Choroid plexus epithelial cell (primary cell): ENCODE measurements around the gene LCN1.
"Not testable (repeated sequence)": the region's sequence is repeated elsewhere in the genome, so short reads cannot be mapped to it uniquely, and the experiment has no call there.

Source experiments
- DNase-seq: peaks from one replicate; pipeline ENCODE4 v3.0.0-alpha.2; 2010; ENCODE audit warnings: low read depth
- H3K4me3 ChIP-seq: 2 replicates; pipeline ENCODE4 v1.5.1; 2011; ENCODE audit warnings: low read depth, mild to moderate bottlenecking, control low read depth, low read length, moderate library complexity
- TF ChIP-seq, protein P1 (sequence below): conservative IDR thresholded peaks from 2 replicates; pipeline ENCODE4 v1.5.1; 2011; ENCODE audit warnings: low read depth, mild to moderate bottlenecking, control low read depth, inconsistent platforms, low read length, moderate library complexity

LCN1 gene

DNA sequence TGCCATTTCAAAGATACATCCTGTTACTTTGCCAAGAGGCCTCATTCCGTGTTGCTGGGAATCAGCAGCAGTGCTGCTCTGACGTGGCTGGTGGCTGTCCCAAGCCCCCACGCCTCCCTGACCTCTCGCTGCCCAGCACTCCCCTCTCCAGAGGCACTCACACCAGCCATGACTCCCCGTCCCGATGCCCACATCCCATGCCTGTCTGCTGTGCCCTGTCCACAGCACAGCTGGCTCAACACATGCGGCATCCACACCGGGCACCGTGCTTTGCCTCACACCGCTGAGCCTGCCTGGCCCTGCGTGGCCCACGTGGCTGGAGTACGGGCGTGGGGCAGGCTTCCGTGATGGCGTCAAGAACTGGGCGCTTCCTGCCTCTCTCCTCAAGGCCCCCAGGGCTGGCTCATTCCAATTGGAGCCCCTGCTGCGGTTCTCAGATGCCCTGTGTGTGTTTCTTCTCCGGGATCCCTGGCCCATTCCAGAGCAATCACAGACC, 7.8 kb upstream of the LCN1 start:
- no peak overlapping the region for H3K4me3 ChIP-seq
- TF ChIP-seq, protein P1, sequence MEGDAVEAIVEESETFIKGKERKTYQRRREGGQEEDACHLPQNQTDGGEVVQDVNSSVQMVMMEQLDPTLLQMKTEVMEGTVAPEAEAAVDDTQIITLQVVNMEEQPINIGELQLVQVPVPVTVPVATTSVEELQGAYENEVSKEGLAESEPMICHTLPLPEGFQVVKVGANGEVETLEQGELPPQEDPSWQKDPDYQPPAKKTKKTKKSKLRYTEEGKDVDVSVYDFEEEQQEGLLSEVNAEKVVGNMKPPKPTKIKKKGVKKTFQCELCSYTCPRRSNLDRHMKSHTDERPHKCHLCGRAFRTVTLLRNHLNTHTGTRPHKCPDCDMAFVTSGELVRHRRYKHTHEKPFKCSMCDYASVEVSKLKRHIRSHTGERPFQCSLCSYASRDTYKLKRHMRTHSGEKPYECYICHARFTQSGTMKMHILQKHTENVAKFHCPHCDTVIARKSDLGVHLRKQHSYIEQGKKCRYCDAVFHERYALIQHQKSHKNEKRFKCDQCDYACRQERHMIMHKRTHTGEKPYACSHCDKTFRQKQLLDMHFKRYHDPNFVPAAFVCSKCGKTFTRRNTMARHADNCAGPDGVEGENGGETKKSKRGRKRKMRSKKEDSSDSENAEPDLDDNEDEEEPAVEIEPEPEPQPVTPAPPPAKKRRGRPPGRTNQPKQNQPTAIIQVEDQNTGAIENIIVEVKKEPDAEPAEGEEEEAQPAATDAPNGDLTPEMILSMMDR: no peak
- no peak for DNase-seq

DNA sequence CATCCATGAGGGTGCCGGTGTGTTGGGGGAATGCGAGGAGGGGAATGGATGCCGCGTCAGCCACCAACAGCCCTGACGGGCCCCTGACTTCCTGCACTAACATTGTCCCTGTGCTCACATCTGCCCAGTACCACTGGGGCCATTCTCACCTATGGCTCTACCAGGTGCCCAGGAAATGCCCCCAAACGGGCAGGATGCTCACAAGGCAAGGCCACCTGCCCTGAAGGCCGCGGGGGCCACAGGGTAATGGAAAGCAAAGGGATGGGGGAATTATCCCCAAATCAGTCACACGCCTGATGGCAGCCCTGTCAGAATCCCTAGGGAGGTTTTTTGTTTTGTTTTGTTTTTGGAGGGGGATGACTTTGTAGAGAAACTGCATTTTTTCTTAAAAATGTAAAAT, 7.3 kb upstream of the LCN1 start:
- H3K4me3 ChIP-seq, DNase-seq: not testable (repeated sequence)

DNA sequence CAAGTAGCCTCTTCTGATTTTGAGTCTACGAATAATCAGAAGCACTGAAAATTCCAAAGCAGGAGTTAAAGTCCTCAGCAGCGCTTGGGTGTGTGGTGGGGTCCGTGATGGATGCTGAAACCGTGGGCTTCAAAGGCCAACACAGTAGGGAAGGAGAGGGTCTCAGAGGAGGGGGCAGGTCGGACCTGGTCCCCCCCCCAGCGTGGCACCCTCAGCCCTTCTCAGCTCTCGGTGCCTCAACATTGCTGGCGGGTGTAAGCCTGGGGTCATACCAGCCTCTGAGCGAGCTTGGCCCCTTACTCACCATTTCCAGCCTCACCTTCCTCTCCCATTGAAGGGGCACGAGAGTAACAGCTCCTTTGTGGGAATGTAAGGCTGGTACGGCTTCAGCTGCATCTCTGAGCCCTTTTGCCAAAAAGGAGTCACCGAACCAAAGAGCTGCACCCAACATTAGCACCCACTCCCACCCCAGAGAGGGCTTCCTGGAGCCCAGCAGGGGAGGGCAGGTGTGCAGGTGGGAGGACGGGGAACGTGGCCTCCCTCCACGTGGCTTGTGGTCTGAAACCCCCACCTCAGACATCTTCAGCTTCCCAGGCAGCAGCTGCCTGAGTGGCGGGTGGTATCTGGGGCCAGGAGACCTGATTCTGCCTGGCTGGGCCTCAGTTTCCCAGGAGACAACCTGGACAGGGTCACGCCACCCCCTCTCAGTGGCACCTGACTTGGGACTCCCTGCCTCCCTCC, 6.7 kb upstream of the LCN1 start:
- no peak for DNase-seq
- no peak overlapping the region for H3K4me3 ChIP-seq
- TF ChIP-seq, protein P1: no peak

DNA sequence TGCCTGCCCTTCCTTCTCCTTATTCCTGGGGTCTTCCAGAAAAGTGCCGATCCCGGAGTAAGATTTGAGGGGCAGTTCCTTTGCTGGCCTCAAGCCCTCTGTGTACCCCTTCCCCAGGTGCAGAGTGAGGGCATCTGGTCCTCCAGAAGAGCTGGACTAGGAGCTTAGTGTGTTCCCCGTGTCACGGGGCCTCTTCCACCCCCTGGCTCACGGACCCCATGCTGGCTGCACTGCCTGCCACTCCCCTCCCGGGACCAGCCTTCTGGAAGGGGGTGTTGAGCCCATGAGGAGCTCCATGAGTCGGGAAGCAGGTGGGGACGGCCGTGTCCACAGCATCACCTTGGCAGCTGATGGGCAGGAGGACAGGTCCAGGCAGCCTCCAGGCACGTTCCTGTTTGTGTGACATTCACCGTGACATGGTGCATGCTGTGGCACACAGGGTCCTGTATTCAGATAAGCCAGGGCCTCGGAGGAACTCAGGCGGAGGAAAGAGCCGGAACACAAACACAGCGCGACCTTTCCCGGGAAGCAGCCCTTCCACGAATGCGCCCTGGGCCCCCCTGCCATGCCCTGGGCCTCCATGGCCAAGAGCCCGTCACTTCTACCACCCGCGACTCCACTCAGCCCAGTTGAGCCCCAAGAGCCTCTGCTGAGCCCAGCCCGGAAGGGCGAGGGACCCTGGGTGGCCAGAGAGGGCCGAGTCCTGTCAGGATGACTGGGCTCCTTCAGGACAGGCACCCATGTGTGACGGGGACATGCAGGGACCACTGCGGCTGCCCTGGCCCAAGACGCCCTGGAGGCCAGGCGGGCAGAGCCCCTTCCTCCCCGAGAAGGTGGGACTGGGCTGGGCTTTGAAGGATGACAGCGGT, 5.9 kb upstream of the LCN1 start:
- H3K4me3 ChIP-seq: no peak overlapping the region
- DNase-seq: no peak
- TF ChIP-seq, protein P1: no peak

DNA sequence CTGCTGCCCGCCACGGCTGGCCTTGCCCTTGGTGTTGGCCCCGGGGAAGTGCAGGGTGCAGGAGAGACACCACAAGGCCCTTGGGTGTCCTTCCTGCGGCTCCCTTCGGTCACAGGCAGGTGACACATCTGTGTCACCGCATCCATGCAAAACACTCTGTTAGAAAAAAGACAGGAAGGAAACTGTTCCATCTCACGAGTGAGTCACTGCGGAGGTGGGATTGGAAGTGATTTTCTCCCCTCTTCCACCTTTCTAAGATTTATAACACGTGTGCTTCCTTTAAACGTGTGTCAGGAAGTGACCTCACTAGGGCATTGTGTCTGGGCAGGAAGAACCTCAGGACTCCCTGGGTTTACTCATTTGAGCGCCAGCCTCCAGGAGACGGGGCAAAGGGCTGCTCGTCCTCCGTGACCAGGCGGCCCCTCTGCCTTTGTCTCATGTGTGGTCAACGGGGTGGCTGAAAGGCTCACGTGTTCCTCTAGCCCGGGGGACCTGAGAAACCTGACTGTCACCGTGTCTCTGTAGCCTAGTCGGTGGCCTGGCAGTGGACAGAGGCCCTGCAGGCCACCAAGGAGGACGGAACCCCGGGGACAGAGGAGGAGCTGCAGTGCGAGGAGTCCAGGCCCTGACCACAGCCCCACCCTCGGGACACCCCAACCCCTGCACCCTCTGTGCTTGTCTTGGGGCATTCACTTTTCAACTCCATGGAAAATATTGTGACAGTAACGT, 4.9 kb upstream of the LCN1 start:
- TF ChIP-seq, protein P1: no peak
- DNase-seq: no peak

DNA sequence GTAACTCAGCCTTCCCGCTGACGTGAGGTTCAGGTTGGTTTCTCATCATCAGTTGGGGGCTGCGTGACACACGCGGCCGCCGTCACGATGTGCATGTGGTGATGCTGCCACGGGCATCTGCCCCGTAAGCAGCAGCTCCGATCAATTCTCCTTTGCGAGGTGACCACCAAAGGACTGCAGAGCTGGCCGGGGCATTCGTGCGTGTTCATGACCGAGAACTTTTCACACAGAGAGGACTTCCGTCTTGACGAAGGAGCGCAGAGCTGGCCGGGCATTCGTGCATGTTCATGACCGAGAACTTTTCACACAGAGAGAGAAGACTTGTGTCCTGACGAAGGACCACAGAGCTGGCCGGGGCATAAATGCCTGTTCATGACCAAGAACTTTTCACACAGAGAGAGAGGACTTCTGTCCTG, 3.8 kb upstream of the LCN1 start:
- TF ChIP-seq, protein P1: no peak
- no peak overlapping the region for H3K4me3 ChIP-seq
- DNase-seq: no peak

More for the DNA sequence above, 4.9 kb upstream of the LCN1 start:
- H3K4me3 ChIP-seq: no peak overlapping the region

DNA sequence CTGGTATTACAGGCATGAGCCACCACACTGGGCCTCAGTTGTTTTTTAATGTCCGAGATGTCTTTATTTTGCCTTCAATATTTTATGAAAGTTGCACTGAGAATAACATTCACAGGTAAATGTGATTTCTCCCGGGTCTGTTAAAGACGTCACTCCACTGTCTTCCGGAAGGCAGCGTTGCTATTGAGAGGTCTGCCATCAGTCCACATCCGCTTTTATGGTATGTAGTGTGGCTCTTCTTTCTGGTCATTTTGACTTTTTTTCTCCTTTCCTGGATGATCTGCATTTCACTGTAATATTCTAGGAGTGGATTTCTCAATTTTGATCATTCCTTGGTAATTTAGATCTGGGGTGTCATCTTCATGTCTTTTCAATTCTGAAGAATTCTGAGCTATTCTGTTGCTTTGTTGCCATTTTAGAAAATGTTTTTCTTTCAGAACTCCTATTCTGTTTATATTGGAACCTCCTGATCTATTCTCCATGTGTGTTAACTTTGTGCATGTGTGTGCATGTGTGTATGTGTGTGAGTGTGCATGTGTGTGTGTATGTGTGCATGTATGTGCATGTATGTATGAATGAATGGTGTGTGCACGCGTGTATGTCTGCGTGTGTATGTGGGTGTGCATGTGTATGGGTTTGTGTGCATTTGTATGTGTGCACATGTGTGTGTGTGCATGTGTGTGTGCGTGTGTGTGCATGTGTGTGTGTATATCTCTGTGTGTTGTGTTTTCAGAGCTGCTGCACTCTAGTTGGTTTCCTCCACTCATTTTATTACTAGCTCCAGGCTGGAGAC, 1.9 kb upstream of the LCN1 start:
- H3K4me3 ChIP-seq: no peak overlapping the region

More for the DNA sequence above, 1.9 kb upstream of the LCN1 start:
- DNase-seq: no peak
- TF ChIP-seq, protein P1: no peak
